ENCODE measurements around the gene SIDT2.

Gene SIDT2

DNA sequence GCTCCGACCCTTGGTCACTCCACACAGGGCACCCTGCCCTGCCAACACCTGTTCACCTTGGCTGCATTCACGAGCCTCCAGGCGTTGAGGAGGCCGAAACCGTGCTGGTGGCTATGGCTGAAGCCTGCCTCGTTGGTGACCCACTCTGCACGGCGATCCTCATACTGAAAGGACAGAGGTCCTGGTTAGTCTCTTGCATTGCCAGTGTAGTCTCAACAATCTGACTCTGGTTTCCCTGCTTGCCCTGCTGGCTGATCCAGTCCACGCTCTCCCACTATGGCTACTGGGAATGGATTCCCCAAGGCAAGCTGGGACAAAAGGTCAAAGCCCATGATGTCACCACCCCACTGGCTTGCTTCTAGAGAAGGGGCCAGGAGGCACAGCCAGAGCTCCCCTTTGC lies 40.5 kb downstream of the SIDT2 start:
- Histone ChIP-seq H2AFZ (ENCODE audit: low read depth) (no peak overlapping the region), H4K20me1 (ENCODE audit: insufficient read depth) (no peaks in the 10 kb centered on the region), H3K36me3 (ENCODE audit: insufficient read depth) (no peaks in the 10 kb centered on the region), H3K27me3 (ENCODE audit: insufficient read depth, low read depth) (no peaks in the 10 kb centered on the region), H3K79me2 (ENCODE audit: insufficient read depth, low read depth) (no peaks in the 10 kb centered on the region), H3K4me2 (no peak overlapping the region), H3K4me3 (IDR thresholded peaks at IDR 0.05; ENCODE audit: insufficient read depth, low read depth, low read length) (no peak overlapping the region), H3K27ac (no peak overlapping the region), H3K9ac (no peak overlapping the region), H3K4me1 (ENCODE audit: low read depth, poor library complexity, severe bottlenecking) (no peaks in the 10 kb centered on the region)
- TF ChIP-seq, protein P1, sequence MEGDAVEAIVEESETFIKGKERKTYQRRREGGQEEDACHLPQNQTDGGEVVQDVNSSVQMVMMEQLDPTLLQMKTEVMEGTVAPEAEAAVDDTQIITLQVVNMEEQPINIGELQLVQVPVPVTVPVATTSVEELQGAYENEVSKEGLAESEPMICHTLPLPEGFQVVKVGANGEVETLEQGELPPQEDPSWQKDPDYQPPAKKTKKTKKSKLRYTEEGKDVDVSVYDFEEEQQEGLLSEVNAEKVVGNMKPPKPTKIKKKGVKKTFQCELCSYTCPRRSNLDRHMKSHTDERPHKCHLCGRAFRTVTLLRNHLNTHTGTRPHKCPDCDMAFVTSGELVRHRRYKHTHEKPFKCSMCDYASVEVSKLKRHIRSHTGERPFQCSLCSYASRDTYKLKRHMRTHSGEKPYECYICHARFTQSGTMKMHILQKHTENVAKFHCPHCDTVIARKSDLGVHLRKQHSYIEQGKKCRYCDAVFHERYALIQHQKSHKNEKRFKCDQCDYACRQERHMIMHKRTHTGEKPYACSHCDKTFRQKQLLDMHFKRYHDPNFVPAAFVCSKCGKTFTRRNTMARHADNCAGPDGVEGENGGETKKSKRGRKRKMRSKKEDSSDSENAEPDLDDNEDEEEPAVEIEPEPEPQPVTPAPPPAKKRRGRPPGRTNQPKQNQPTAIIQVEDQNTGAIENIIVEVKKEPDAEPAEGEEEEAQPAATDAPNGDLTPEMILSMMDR (conservative IDR thresholded peaks at IDR 0.05; ENCODE audit: low read depth, low read length), result no peak

DNA sequence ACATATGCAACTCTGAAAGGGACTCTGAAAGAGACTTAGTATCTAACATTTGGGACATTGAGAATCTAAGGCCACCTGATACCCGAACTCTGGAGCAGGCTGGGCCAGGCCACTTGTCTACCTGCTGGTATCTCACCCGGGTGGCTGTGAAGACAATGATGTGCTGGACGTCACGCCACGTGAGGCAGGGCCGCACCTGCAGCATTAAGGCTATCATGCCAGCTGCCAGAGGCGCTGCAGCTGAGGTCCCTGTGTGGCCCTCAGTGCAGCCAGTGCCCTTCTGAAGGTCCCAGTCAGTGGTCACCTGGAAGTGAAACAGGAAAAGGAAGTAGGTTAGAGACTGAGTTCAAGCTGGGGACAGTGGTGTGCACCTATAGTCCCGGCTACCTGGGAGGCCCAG lies 40.9 kb downstream of the SIDT2 start:
- Histone ChIP-seq H3K27ac (no peak overlapping the region), H2AFZ (ENCODE audit: low read depth) (no peak overlapping the region), H3K27me3 (ENCODE audit: insufficient read depth, low read depth) (no peaks in the 10 kb centered on the region), H3K79me2 (ENCODE audit: insufficient read depth, low read depth) (no peaks in the 10 kb centered on the region), H3K4me1 (ENCODE audit: low read depth, poor library complexity, severe bottlenecking) (no peaks in the 10 kb centered on the region), H3K4me3 (IDR thresholded peaks at IDR 0.05; ENCODE audit: insufficient read depth, low read depth, low read length) (no peak overlapping the region), H3K4me2 (no peak overlapping the region), H4K20me1 (ENCODE audit: insufficient read depth) (no peaks in the 10 kb centered on the region), H3K36me3 (ENCODE audit: insufficient read depth) (no peaks in the 10 kb centered on the region), H3K9ac (no peak overlapping the region)
- TF ChIP-seq, protein P1 (conservative IDR thresholded peaks at IDR 0.05; ENCODE audit: low read depth, low read length), result no peak

DNA sequence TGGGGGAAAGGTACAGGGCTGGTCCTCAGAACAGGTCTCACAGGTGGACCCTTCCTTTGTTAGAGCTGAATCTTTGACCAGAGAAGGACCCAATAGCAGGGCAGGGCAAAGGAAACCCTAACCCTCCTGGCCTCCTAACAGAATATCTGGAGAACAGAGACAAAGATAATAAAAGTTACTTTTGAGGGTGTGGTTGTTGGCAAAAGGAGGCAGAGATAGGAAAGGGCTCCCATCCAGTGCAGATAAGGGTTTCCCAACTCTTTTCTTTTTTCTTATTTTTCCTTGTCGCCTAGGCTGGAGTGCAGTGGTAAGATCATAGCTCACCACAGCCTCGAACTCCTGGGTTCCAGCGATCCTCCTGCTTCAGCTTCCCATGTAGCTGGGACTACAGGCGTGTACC lies 41.5 kb downstream of the SIDT2 start:
- no peak overlapping the region for H2AFZ ChIP-seq (ENCODE audit: low read depth)
- H3K4me2 ChIP-seq, result no peak overlapping the region
- no peaks in the 10 kb centered on the region for H3K27me3 ChIP-seq (ENCODE audit: insufficient read depth, low read depth)
- H3K4me1 ChIP-seq (ENCODE audit: low read depth, poor library complexity, severe bottlenecking), result no peaks in the 10 kb centered on the region
- TF ChIP-seq, protein P1 (conservative IDR thresholded peaks at IDR 0.05; ENCODE audit: low read depth, low read length), result no peak
- H3K36me3 ChIP-seq (ENCODE audit: insufficient read depth), result no peaks in the 10 kb centered on the region
- H3K27ac ChIP-seq, result no peak overlapping the region
- no peaks in the 10 kb centered on the region for H3K79me2 ChIP-seq (ENCODE audit: insufficient read depth, low read depth)
- H3K4me3 ChIP-seq (IDR thresholded peaks at IDR 0.05; ENCODE audit: insufficient read depth, low read depth, low read length), result no peak overlapping the region
- no peaks in the 10 kb centered on the region for H4K20me1 ChIP-seq (ENCODE audit: insufficient read depth)
- H3K9ac ChIP-seq, result no peak overlapping the region

DNA sequence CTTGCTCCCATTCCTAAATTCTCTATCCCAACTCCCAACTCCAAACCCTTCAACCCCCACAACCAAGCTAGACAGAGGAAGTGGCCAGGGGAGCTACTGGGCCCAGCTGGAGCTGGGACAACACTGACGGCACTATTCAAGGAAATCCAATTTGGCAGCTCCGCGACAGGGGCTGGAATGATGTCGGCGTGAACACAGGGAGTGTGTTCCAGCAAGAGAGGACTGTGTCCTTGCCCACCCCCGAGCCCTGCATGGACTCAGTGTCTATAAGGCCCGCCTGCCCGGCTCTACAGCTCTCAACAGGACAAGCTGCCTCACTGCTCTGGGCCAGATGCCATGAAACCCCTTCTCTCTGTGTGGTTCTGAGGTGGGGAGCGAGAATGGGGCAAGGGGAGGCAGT lies 42.0 kb downstream of the SIDT2 start:
- Histone ChIP-seq H3K4me1 (ENCODE audit: low read depth, poor library complexity, severe bottlenecking) (no peaks in the 10 kb centered on the region), H4K20me1 (ENCODE audit: insufficient read depth) (no peaks in the 10 kb centered on the region), H3K79me2 (ENCODE audit: insufficient read depth, low read depth) (no peaks in the 10 kb centered on the region), H3K4me3 (IDR thresholded peaks at IDR 0.05; ENCODE audit: insufficient read depth, low read depth, low read length) (no peak overlapping the region), H3K27me3 (ENCODE audit: insufficient read depth, low read depth) (no peaks in the 10 kb centered on the region), H3K4me2 (no peak overlapping the region), H2AFZ (ENCODE audit: low read depth) (no peak overlapping the region), H3K36me3 (ENCODE audit: insufficient read depth) (no peaks in the 10 kb centered on the region), H3K9ac (no peak overlapping the region), H3K27ac (no peak overlapping the region)
- TF ChIP-seq, protein P1 (conservative IDR thresholded peaks at IDR 0.05; ENCODE audit: low read depth, low read length), result no peak
